ENCODE data around the gene MED13L.

Gene MED13L

GRCh38 chr12:116127859-116128258 lies 149.6 kb downstream of the MED13L start:
- H3K4me3 ChIP-seq = no peak overlapping the region
- no peaks in the 10 kb centered on the region for H3K36me3 ChIP-seq (replicated peaks)
- H3K9me3 ChIP-seq = no peaks in the 10 kb centered on the region
- H3K4me1 ChIP-seq = peaks cover 63% of the 10 kb centered on the region
- no peaks in the 10 kb centered on the region for H3K27me3 ChIP-seq (ENCODE audit: low read depth)
- in situ Hi-C loops (cut with MboI; ENCODE audit: low sequenced_read_pairs) = no loop called here
- no peak for DNase-seq (ENCODE audit: low spot score in 2 of 2)

GRCh38 chr12:116126610-116127009 lies 150.9 kb downstream of the MED13L start:
- no peak for DNase-seq (ENCODE audit: low spot score in 2 of 2)
- in situ Hi-C loops (cut with MboI; ENCODE audit: low sequenced_read_pairs) = no loop called here
- Histone ChIP-seq H3K4me3 (no peak overlapping the region), H3K36me3 (replicated peaks) (no peaks in the 10 kb centered on the region), H3K27me3 (ENCODE audit: low read depth) (no peaks in the 10 kb centered on the region), H3K4me1 (peaks cover 69% of the 10 kb centered on the region), H3K9me3 (no peaks in the 10 kb centered on the region)

GRCh38 chr12:116125956-116126566 lies 151.4 kb downstream of the MED13L start:
- in situ Hi-C loops (cut with MboI; ENCODE audit: low sequenced_read_pairs) = no loop called here
- H3K4me1 ChIP-seq = peaks cover 69% of the 10 kb centered on the region
- H3K27me3 ChIP-seq (ENCODE audit: low read depth) = no peaks in the 10 kb centered on the region
- H3K9me3 ChIP-seq = no peaks in the 10 kb centered on the region
- DNase-seq (ENCODE audit: low spot score in 2 of 2) = no peak
- no peak overlapping the region for H3K4me3 ChIP-seq
- H3K36me3 ChIP-seq (replicated peaks) = no peaks in the 10 kb centered on the region

- no peaks in the 10 kb centered on the region for H3K27me3 ChIP-seq (ENCODE audit: low read depth)
- H3K4me1 ChIP-seq = peaks cover 69% of the 10 kb centered on the region
- no peaks in the 10 kb centered on the region for H3K36me3 ChIP-seq (replicated peaks)
- no peak overlapping the region for H3K4me3 ChIP-seq
- in situ Hi-C loops (cut with MboI; ENCODE audit: low sequenced_read_pairs) = no loop called here
- DNase-seq (ENCODE audit: low spot score in 2 of 2) = no peak
- H3K9me3 ChIP-seq = no peaks in the 10 kb centered on the region
Observed at GRCh38 chr12:116125084-116125483, 152.4 kb downstream of the MED13L start.

GRCh38 chr12:116123451-116124258 lies 153.8 kb downstream of the MED13L start:
- peak; percentile 86 to 88 for DNase-seq (ENCODE audit: low spot score in 2 of 2)
- H3K4me3 ChIP-seq = no peak overlapping the region
- no peaks in the 10 kb centered on the region for H3K9me3 ChIP-seq
- H3K36me3 ChIP-seq (replicated peaks) = no peaks in the 10 kb centered on the region
- H3K27me3 ChIP-seq (ENCODE audit: low read depth) = no peaks in the 10 kb centered on the region
- in situ Hi-C loops (cut with MboI; ENCODE audit: low sequenced_read_pairs) = no loop called here
- peaks cover 59% of the 10 kb centered on the region for H3K4me1 ChIP-seq

- H3K36me3 ChIP-seq (replicated peaks) = no peaks in the 10 kb centered on the region
- DNase-seq (ENCODE audit: low spot score in 2 of 2) = peak in 1 of 2 experiments; percentile 85
- in situ Hi-C loops (cut with MboI; ENCODE audit: low sequenced_read_pairs) = no loop called here
- no peaks in the 10 kb centered on the region for H3K9me3 ChIP-seq
- H3K4me3 ChIP-seq = no peak overlapping the region
- H3K27me3 ChIP-seq (ENCODE audit: low read depth) = no peaks in the 10 kb centered on the region
- H3K4me1 ChIP-seq = peaks cover 57% of the 10 kb centered on the region
Observed at GRCh38 chr12:116122628-116123027, 154.9 kb downstream of the MED13L start.

GRCh38 chr12:116121453-116121871 lies 156.0 kb downstream of the MED13L start:
- Histone ChIP-seq H3K27me3 (ENCODE audit: low read depth) (no peaks in the 10 kb centered on the region), H3K36me3 (replicated peaks) (no peaks in the 10 kb centered on the region), H3K4me3 (no peak overlapping the region), H3K4me1 (peaks cover 65% of the 10 kb centered on the region), H3K9me3 (no peaks in the 10 kb centered on the region)
- in situ Hi-C loops (cut with MboI; ENCODE audit: low sequenced_read_pairs) = no loop called here
- no peak for DNase-seq (ENCODE audit: low spot score in 2 of 2)

- Histone ChIP-seq H3K36me3 (replicated peaks) (no peaks in the 10 kb centered on the region), H3K27me3 (ENCODE audit: low read depth) (no peaks in the 10 kb centered on the region), H3K9me3 (no peaks in the 10 kb centered on the region), H3K4me1 (peaks cover 71% of the 10 kb centered on the region), H3K4me3 (no peak overlapping the region)
- in situ Hi-C loops (cut with MboI; ENCODE audit: low sequenced_read_pairs) = no loop called here
- no peak for DNase-seq (ENCODE audit: low spot score in 2 of 2)
Observed at GRCh38 chr12:116116650-116117424, 160.7 kb downstream of the MED13L start.

- no peaks in the 10 kb centered on the region for H3K36me3 ChIP-seq (replicated peaks)
- in situ Hi-C loops (cut with MboI; ENCODE audit: low sequenced_read_pairs) = no loop called here
- no peaks in the 10 kb centered on the region for H3K27me3 ChIP-seq (ENCODE audit: low read depth)
Observed at GRCh38 chr12:116113398-116114130, 163.9 kb downstream of the MED13L start.

GRCh38 chr12:116106870-116107269 lies 170.6 kb downstream of the MED13L start:
- in situ Hi-C loops (cut with MboI; ENCODE audit: low sequenced_read_pairs) = no loop called here
- Histone ChIP-seq H3K36me3 (replicated peaks) (no peaks in the 10 kb centered on the region), H3K4me3 (no peak overlapping the region), H3K27me3 (ENCODE audit: low read depth) (no peaks in the 10 kb centered on the region), H3K9me3 (no peaks in the 10 kb centered on the region), H3K4me1 (peaks cover 5% of the 10 kb centered on the region)
- DNase-seq (ENCODE audit: low spot score in 2 of 2) = no peak

More at GRCh38 chr12:116113398-116114130, 163.9 kb downstream of the MED13L start:
- no peak overlapping the region for H3K4me3 ChIP-seq
- DNase-seq (ENCODE audit: low spot score in 2 of 2) = no peak
- H3K4me1 ChIP-seq = peaks cover 51% of the 10 kb centered on the region
- H3K9me3 ChIP-seq = no peaks in the 10 kb centered on the region

- no peaks in the 10 kb centered on the region for H3K27me3 ChIP-seq (ENCODE audit: low read depth)
- peaks cover 8% of the 10 kb centered on the region for H3K4me1 ChIP-seq
- in situ Hi-C loops (cut with MboI; ENCODE audit: low sequenced_read_pairs) = no loop called here
- H3K36me3 ChIP-seq (replicated peaks) = no peaks in the 10 kb centered on the region
- DNase-seq (ENCODE audit: low spot score in 2 of 2) = no peak
- no peak overlapping the region for H3K4me3 ChIP-seq
- no peaks in the 10 kb centered on the region for H3K9me3 ChIP-seq
Observed at GRCh38 chr12:116104167-116104767, 173.2 kb downstream of the MED13L start.

GRCh38 chr12:116101991-116102390 lies 175.5 kb downstream of the MED13L start:
- in situ Hi-C loops (cut with MboI; ENCODE audit: low sequenced_read_pairs) = no loop called here
- no peak for DNase-seq (ENCODE audit: low spot score in 2 of 2)
- Histone ChIP-seq H3K27me3 (ENCODE audit: low read depth) (no peaks in the 10 kb centered on the region), H3K9me3 (no peaks in the 10 kb centered on the region), H3K36me3 (replicated peaks) (no peaks in the 10 kb centered on the region), H3K4me3 (no peak overlapping the region), H3K4me1 (peaks cover 8% of the 10 kb centered on the region)
